ENCODE results near the gene CIAO2B.
"Not testable (repeated sequence)": the region's sequence is repeated elsewhere in the genome, so short reads cannot be mapped to it uniquely, and the experiment has no call there.

CIAO2B gene

GRCh38 chr16:66936889-66937554, 2.8 kb upstream of the CIAO2B start:
- DNase-seq = no peak

GRCh38 chr16:66936462-66936861, 2.3 kb upstream of the CIAO2B start:
- DNase-seq = no peak

- DNase-seq = no peak
These were observed 1.3 kb upstream of the CIAO2B start, which contains the start of gene CES2 for GRCh38 chr16:66935314-66936011. TSS of gene CES2 (plus strand) at chr16:66935516. CDS start at chr16:66935636, 120 bp downstream.

GRCh38 chr16:66934839-66935313, 674 bp upstream of the CIAO2B start:
- DNase-seq = not testable (repeated sequence)

- DNase-seq = no peak
These were observed 445 bp downstream of the CIAO2B start for GRCh38 chr16:66933776-66934137.

GRCh38 chr16:66932076-66932475, 2.1 kb downstream of the CIAO2B start:
- no peak for DNase-seq

- no peak for DNase-seq
These were observed 2.5 kb downstream of the CIAO2B start for GRCh38 chr16:66931665-66932064.

- no peak for DNase-seq
These were observed 4.0 kb downstream of the CIAO2B start for GRCh38 chr16:66930189-66930588.

- DNase-seq = no peak
These were observed 5.4 kb downstream of the CIAO2B start for GRCh38 chr16:66928702-66929388.

GRCh38 chr16:66927918-66928649, 6.1 kb downstream of the CIAO2B start:
- no peak for DNase-seq

- no peak for DNase-seq
These were observed 7.2 kb downstream of the CIAO2B start for GRCh38 chr16:66926961-66927436.

- no peak for DNase-seq
These were observed 7.8 kb downstream of the CIAO2B start for GRCh38 chr16:66926171-66926947.

- no peak for DNase-seq
These were observed 8.8 kb downstream of the CIAO2B start, which contains the start of gene RRAD for GRCh38 chr16:66925322-66925840. TSS of gene RRAD (minus strand) at chr16:66925535. CDS start at chr16:66925179, 356 bp downstream.

- DNase-seq = no peak
These were observed 9.5 kb downstream of the CIAO2B start for GRCh38 chr16:66924527-66925321.

- DNase-seq = no peak
These were observed 10.3 kb downstream of the CIAO2B start for GRCh38 chr16:66923866-66924265.

GRCh38 chr16:66923247-66923731, 10.9 kb downstream of the CIAO2B start:
- DNase-seq = peak; percentile 80

- no peak for DNase-seq
These were observed 12.3 kb downstream of the CIAO2B start for GRCh38 chr16:66921729-66922450.

GRCh38 chr16:66920924-66921680, 13.1 kb downstream of the CIAO2B start:
- DNase-seq = no peak

GRCh38 chr16:66920299-66920590, 14.0 kb downstream of the CIAO2B start:
- DNase-seq = no peak

Measured in DMS 273 treated with DMSO at 0.1 percent for 48 hours (cell line).